A549 treated with dexamethasone at 1 μM for 4 hours (cell line): ENCODE data around the gene PPP1R8. TPM values are rescaled to one million over a fixed set of nuclear protein-coding genes. Genes with fewer than 3 reads are reported as not detected.

Source experiments
- total RNA-seq: library from RNA; stranded (reverse); fragments of 200-300 nt; extraction: Qiagen RNA extraction; gene quantifications from 5 replicates; pipeline ENCODE4 v1.2.3, GENCODE V29; 2022

The PPP1R8 gene
- total RNA-seq, result 34.6 to 42.4 TPM (median 40.5 TPM) in 5 replicates

GRCh38 chr1:27830621-27831440, at the start of gene PPP1R8:
Gene PPP1R8 (plus strand): TSS chr1:27830782. CDS start chr1:27830836, 54 bp downstream.

GRCh38 chr1:27872059-27872801, 41.6 kb downstream of the PPP1R8 start, which contains the start of gene THEMIS2:
Gene THEMIS2 (plus strand): TSS chr1:27872544. CDS start chr1:27872572, 28 bp downstream.

Other genes with a start within 250 kb of the PPP1R8 start
- gene AHDC1, start 226.6 kb upstream of the PPP1R8 start, total RNA-seq, result 16.9 to 31.3 TPM (median 29.9 TPM) in 5 replicates
- gene FGR, start 195.6 kb upstream of the PPP1R8 start, total RNA-seq, result 0.06 to 0.18 TPM (median 0.09 TPM) in 4 of 5 replicates, not detected in the other
- 9.1 to 12.1 TPM (median 10.5 TPM) in 5 replicates for gene IFI6, start 158.6 kb upstream of the PPP1R8 start, total RNA-seq
- 5.2 to 6.7 TPM (median 6.5 TPM) in 5 replicates for gene FAM76A, start 104.8 kb upstream of the PPP1R8 start, total RNA-seq
- 7.8 to 11.8 TPM (median 9.6 TPM) in 5 replicates for gene STX12, start 57.6 kb upstream of the PPP1R8 start, total RNA-seq
- 0.49 to 0.98 TPM (median 0.72 TPM) in 5 replicates for gene THEMIS2, start 41.8 kb downstream of the PPP1R8 start, total RNA-seq
- gene RPA2, start 83.8 kb downstream of the PPP1R8 start, total RNA-seq, result 34.0 to 38.9 TPM (median 36.3 TPM) in 5 replicates
- 1.4 to 1.9 TPM (median 1.5 TPM) in 5 replicates for gene SMPDL3B, start 104.2 kb downstream of the PPP1R8 start, total RNA-seq
- 4.4 to 6.4 TPM (median 5.5 TPM) in 5 replicates for gene XKR8, start 129.2 kb downstream of the PPP1R8 start, total RNA-seq